OCI-M2 (cell line): ENCODE results near the gene SLC12A1.
"Not testable (repeated sequence)": the region's sequence is repeated elsewhere in the genome, so short reads cannot be mapped to it uniquely, and the experiment has no call there.

ENCODE experiments used
- DNase-seq: peaks from one replicate; lab custom pipeline; 2025; ENCODE audit not compliant: unreplicated experiment; lab: John Stamatoyannopoulos, UW

SLC12A1 gene

GRCh38 chr15:48306639-48307038 is 100.5 kb downstream of the SLC12A1 start:
- no peak for DNase-seq

GRCh38 chr15:48307586-48307985 is 101.5 kb downstream of the SLC12A1 start:
- no peak for DNase-seq

DNA sequence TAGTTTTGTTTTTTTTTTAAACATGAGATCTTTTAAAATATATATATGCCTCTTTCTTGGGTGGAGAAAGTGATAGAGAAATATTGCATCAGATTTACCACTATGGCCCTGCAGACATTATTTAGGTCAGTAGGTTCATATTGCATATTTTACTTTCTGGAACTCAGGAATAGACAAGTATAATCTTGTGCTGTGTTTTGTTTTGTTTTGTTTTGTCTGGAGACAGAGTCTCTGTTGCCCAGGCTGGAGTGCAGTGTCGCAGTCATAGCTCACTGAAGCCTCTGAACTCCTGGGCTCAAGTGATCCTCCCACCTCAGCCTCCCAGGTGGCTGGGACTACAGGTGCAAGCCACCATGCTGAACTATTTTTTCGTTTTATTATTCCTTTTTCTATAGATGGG is 103.6 kb downstream of the SLC12A1 start:
- no peak for DNase-seq

GRCh38 chr15:48313216-48313615 is 107.1 kb downstream of the SLC12A1 start:
- no peak for DNase-seq

- no peak for DNase-seq
Measured at GRCh38 chr15:48315041-48315440, 108.9 kb downstream of the SLC12A1 start.

DNA sequence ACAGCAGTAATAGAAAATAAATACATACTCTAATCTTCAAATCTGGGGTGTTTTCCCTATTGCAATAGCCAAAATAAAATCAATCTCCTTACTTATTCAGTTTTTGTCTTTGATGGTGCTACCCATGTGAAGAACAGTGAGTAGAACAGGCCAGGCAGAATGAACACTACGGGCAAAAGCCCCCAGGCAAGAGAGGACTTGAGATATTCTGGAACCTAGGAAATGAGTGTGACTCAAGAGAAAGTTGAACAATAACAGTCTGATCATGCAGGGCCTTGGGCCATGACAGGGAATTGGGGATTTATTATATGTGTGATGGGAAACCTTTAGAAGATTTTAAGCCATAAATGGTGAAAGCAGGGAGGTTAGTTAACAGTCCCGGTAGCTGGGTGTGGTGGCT is 111.1 kb downstream of the SLC12A1 start:
- no peak for DNase-seq

DNA sequence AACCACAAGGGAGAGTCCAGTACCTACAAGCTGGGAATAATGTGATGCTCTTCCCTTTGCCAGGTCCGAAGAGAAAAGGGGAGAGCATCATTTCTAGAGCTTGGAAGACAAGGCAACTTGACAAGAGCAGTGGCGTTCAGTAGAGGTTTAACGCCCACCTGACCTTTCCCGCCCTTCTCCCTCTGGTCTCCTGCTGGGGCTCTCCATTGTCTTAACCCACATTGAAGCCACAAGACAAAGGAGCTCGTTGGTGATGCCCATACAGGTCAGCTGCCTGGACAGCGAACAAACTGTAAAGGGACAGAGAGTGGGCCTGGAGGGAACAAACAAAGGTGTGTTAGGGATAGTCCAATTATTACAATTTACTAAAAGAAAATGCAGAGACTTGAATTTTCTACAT is 112.0 kb downstream of the SLC12A1 start:
- no peak for DNase-seq

- DNase-seq: no peak
Measured at GRCh38 chr15:48323294-48323693, 117.2 kb downstream of the SLC12A1 start.

DNA sequence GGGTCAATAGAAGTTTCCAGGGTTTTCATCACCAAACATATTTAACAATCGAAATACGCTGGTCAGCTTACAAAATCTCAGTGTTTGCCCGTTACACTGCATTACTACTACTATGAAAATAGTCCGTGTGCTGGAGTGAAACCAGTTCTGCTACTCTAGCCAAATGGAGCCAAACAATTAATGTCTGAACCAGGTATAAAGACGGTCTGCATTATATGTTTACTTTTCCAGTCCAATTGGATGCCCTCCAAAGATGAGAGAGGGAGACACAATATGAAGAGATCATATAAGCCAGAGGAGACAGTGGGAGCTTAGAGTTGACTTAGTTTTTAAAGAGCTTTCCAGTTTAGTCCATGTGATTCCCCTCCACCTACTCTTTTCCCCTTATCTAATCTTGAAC is 118.8 kb downstream of the SLC12A1 start:
- DNase-seq: no peak

DNA sequence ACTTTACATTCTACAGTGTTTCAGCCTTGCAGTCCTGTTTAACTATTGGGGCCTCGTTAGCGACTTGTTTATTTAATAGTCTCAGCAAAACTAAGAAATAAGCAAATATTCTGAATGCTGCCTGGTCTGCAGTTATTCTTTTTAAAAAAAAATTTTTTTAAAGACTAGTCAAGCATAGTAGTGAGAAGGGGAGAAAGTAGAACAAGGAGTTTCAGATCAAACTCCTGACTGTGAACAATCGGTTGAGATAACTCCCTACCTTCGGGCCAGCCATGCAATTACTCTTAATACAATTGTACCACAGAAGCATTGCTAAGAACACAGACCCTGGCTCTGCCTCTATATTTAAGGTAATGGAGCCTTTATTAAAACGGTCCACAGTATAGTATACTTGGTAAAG is 119.3 kb downstream of the SLC12A1 start:
- DNase-seq: no peak

GRCh38 chr15:48326180-48326579 is 120.1 kb downstream of the SLC12A1 start:
- not testable (repeated sequence) for DNase-seq

DNA sequence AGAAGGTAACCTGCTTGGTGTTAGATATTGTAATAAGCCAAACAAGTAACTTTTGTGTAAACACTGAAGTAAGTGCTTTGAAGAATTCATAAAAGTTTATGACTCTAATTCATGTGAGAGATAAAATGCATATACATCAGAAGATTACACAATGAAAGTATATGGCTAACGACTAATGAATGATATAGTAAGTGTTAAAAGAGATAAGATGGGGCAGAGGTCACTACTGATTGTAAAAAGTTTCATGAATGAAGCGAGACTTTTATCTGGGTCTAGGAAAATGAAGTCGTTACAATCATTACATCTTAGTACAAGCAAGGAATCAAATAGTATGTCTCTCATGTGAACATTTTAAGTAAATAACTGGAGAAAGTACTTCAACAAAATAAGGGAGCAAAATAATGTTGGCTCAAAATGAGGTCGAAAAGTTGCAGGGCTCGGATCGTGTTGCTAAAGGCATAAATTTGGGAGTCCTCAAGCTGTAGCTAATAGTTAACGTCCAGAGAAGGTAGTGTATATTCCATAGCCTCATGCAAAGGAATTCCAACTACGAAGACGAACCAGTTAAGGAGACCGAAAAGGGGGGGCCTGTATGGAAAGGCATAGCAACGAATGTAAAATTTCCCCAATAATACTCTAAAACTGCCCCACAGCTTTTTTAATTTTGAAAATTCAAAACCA is 124.1 kb downstream of the SLC12A1 start:
- DNase-seq: no peak

- DNase-seq: no peak
Measured at GRCh38 chr15:48330855-48331795, 125.0 kb downstream of the SLC12A1 start, which contains the start of gene DUT. Gene DUT (plus strand): TSS chr15:48331429. CDS start chr15:48331516, 87 bp downstream.

DNA sequence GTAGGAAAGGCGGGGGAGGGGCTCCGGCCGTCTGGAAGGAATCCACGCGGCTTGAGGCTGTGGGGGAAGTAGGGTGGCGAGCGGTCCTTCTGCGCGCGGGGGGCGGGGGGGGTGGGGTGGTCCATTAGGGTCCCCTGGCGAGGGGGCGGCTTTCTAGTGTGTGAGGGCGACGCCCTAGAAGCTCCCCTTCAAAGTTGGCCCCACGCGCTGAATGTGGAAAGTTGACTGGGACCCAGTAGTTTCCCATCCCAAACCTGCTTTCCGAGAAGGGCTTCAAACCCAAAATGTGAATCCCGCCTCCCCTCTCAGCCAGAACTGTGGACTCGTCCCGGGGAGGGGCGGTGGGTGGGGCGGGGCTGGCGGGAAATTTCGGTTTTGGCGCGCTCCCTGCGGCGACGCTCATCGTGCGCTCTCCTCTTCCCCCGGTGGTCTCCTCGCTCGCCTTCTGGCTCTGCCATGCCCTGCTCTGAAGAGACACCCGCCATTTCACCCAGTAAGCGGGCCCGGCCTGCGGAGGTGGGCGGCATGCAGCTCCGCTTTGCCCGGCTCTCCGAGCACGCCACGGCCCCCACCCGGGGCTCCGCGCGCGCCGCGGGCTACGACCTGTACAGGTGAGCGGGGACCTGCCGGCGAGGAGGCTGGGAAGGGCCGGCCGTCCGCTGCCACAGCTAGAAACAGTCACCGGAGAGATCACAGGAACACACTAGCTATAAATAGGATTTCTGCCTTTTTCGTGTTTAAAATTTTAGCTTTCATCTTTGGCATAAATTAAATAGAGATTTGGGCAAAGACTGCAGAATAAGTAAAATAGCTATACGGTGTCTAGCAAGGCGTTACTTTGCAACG is 125.9 kb downstream of the SLC12A1 start:
- no peak for DNase-seq

GRCh38 chr15:48332642-48333034 is 126.5 kb downstream of the SLC12A1 start:
- DNase-seq: no peak

DNA sequence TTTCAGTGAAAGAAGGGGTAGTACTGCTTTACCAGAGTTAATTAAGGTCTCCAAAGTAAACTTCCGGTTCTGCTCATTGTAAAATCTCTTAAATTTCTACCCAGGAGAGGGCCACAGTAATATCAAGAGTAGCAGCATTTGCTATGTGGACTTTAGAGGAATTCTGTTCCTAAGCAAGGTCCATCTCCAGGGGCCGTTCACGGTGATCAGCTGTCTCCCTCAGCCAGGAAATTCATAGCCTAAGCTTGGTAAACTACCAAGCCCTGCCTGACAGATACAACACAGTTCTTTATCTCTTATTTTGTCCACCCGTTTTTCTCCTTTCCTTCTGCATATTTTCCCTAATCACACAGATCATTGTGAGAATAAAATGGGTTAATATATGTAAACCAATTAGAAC is 127.4 kb downstream of the SLC12A1 start:
- no peak for DNase-seq

DNA sequence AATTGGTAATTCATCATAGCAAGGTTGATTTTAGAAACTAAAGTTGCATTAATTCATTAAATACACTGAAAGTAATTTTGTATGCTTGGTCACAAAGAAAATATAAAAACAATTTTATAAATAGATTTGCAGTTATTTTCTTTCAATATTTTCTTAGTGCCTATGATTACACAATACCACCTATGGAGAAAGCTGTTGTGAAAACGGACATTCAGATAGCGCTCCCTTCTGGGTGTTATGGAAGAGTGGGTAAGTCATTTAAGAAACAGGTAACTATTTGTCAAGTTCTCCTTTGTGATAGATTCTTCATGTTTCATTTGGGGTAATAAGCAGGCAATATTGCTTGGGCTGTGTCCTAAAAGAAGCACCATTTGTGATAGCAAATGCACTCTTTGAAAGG is 128.2 kb downstream of the SLC12A1 start:
- DNase-seq: no peak

DNA sequence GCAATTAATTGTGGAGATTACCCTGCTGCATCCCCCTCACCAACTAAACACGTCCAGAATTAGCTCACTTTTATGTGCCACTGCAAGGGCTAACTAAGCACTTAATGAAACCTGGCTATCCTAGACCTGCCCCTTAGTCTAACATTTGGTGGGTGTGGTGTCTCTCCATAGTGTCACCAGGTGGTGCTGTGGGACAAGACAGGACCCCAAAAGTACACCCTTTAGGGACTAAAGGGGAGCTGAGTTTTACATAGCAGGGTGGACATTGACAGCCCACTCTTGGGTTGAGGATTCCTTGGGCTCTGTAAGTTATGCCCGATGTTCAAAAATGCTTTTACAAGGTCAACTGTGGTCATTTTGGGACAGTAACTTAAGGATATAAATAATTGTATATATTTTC is 130.8 kb downstream of the SLC12A1 start:
- DNase-seq: no peak

GRCh38 chr15:48337607-48338006 is 131.5 kb downstream of the SLC12A1 start:
- no peak for DNase-seq

DNA sequence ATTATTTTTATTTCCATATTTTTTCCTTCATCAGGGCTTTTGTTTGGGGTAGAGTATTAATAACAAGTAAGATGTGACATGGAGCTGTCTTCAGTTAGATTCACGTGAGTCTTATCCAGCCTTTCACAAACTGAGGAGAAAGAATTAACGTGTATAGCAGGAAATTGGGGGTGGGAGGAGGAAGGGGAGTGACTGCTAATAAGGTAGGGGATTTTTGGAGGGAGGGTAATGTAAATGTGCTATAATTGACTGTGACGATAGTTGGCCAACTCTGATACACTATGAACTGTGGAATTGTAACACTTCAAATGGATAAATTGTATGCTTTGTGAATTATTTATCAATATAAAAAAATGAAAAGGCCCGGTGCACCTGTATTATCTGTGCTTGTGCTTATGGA is 134.0 kb downstream of the SLC12A1 start:
- no peak for DNase-seq

DNA sequence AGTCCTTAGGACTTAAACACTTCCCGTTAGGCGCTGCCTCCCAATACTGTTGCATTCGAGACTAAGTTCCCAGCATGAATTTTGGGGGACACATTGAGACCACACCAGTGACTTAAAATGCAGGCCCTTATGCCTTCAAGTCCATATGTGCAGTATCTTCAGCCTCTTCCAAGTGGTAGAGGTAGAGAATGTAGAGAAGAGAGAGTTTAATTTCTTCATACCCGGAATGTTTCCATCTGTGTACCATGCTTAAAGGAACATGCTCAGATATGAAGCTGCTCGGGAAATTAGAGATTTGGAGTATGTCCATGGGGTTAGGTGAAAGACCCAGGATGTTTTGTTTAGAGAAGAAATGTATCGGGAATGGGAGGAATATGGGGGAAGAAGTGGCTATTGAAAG is 137.8 kb downstream of the SLC12A1 start:
- no peak for DNase-seq
